Liver (tissue), 3 donors: Measurements from ENCODE around the gene FEM1B.

Experiments
- ATF3 ChIP-seq: IDR thresholded peaks from 2 replicates; pipeline ENCODE4 v1.6.1; 2016; ENCODE audit warnings: antibody characterized with exemption
- CTCF ChIP-seq: fragments of 150-350 bp; IDR thresholded peaks from 2 replicates; pipeline ENCODE4 v1.5.1; 2017; ENCODE audit warnings: improper control_type of control experiment, low read depth, low read length; ENCODE audit not compliant: missing input control
- EGR1 ChIP-seq, 2 donors: IDR thresholded peaks; 2 replicates each; pipeline ENCODE4 v1.6.1; 2016 to 2018; ENCODE audit warnings: antibody characterized with exemption in 2 of 2, low read depth in 2 of 2
- GABPA ChIP-seq, 2 donors: IDR thresholded peaks in 1 of 2; conservative IDR thresholded peaks in 1 of 2; 2 replicates each; pipeline ENCODE4 v1.6.1; 2016; ENCODE audit warnings: antibody characterized with exemption in 2 of 2, mild to moderate bottlenecking in 1 of 2, moderate library complexity in 1 of 2
- JUND ChIP-seq, 2 donors: IDR thresholded peaks; 2 replicates each; pipeline ENCODE4 v1.6.1; 2016; ENCODE audit warnings: antibody characterized with exemption in 2 of 2
- MAX ChIP-seq: IDR thresholded peaks from 2 replicates; pipeline ENCODE4 v1.6.1; 2016; ENCODE audit warnings: antibody characterized with exemption
- RXRA ChIP-seq, 2 donors: IDR thresholded peaks; 2 replicates each; pipeline ENCODE4 v1.6.1; 2017 to 2018; ENCODE audit warnings: antibody characterized with exemption in 2 of 2, mild to moderate bottlenecking in 1 of 2
- TAF1 ChIP-seq: conservative IDR thresholded peaks from 2 replicates; pipeline ENCODE4 v1.6.1; 2016; ENCODE audit warnings: antibody characterized with exemption, mild to moderate bottlenecking
- YY1 ChIP-seq: IDR thresholded peaks from 2 replicates; pipeline ENCODE4 v1.6.1; 2016; ENCODE audit warnings: antibody characterized with exemption, mild to moderate bottlenecking
- TF ChIP-seq, protein P1 (sequence below): IDR thresholded peaks from 2 replicates; pipeline ENCODE4 v1.6.1; 2016; ENCODE audit warnings: antibody characterized with exemption, mild to moderate bottlenecking
- donor health status: healthy.
- donor health status: healthy.

- TF ChIP-seq YY1: no peak
- TF ChIP-seq CTCF: no peak
- TF ChIP-seq, protein P1, sequence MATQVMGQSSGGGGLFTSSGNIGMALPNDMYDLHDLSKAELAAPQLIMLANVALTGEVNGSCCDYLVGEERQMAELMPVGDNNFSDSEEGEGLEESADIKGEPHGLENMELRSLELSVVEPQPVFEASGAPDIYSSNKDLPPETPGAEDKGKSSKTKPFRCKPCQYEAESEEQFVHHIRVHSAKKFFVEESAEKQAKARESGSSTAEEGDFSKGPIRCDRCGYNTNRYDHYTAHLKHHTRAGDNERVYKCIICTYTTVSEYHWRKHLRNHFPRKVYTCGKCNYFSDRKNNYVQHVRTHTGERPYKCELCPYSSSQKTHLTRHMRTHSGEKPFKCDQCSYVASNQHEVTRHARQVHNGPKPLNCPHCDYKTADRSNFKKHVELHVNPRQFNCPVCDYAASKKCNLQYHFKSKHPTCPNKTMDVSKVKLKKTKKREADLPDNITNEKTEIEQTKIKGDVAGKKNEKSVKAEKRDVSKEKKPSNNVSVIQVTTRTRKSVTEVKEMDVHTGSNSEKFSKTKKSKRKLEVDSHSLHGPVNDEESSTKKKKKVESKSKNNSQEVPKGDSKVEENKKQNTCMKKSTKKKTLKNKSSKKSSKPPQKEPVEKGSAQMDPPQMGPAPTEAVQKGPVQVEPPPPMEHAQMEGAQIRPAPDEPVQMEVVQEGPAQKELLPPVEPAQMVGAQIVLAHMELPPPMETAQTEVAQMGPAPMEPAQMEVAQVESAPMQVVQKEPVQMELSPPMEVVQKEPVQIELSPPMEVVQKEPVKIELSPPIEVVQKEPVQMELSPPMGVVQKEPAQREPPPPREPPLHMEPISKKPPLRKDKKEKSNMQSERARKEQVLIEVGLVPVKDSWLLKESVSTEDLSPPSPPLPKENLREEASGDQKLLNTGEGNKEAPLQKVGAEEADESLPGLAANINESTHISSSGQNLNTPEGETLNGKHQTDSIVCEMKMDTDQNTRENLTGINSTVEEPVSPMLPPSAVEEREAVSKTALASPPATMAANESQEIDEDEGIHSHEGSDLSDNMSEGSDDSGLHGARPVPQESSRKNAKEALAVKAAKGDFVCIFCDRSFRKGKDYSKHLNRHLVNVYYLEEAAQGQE: no peak
- TF ChIP-seq GABPA (IDR thresholded peaks at IDR 0.05 in 1 of 2, conservative IDR thresholded peaks at IDR 0.05 in 1 of 2): no peak
- TF ChIP-seq EGR1 (IDR thresholded peaks at IDR 0.05; ENCODE audit: low read depth in 2 of 2): no peak
- no peak for TF ChIP-seq RXRA (IDR thresholded peaks at IDR 0.05)
- no peak for TF ChIP-seq ATF3
- no peak for TF ChIP-seq TAF1
- TF ChIP-seq MAX: no peak
- no peak for TF ChIP-seq JUND (IDR thresholded peaks at IDR 0.05)
Observed at GRCh38 chr15:68335655-68336054, 58.1 kb downstream of the FEM1B start.
